HTERT RPE-1 (cell line): ENCODE measurements around the gene ME1.
"Not testable (repeated sequence)": the region's sequence is repeated elsewhere in the genome, so short reads cannot be mapped to it uniquely, and the experiment has no call there.

Experiments used
- in situ Hi-C: fragments of 300-500 bp; cut with MboI; formaldehyde crosslinking; loops from 4 replicates; pipeline ENCODE4 v1.14.3; 2020; ENCODE audit warnings: low sequenced_read_pairs

Gene ME1

GRCh38 chr6:83192871-83193746 lies 237.7 kb downstream of the ME1 start, which contains the start of the genes PGM3 and RWDD2A:
Gene PGM3 (minus strand): TSS chr6:83193265. CDS start chr6:83191012, 2,253 bp downstream.
Gene RWDD2A (plus strand): TSS chr6:83193357. CDS start chr6:83194452, 1,095 bp downstream.
- in situ Hi-C loops: no loop called here

- in situ Hi-C loops: no loop called here
Measured at GRCh38 chr6:83192456-83192855, 238.4 kb downstream of the ME1 start.

GRCh38 chr6:83191974-83192373 lies 238.9 kb downstream of the ME1 start:
- in situ Hi-C loops: not testable (repeated sequence)

GRCh38 chr6:83190626-83191025 lies 240.2 kb downstream of the ME1 start:
- in situ Hi-C loops: no loop called here

GRCh38 chr6:83188501-83188900 lies 242.3 kb downstream of the ME1 start:
- in situ Hi-C loops: no loop called here

- in situ Hi-C loops: no loop called here
Measured at GRCh38 chr6:83185096-83185495, 245.8 kb downstream of the ME1 start.

GRCh38 chr6:83183082-83183828 lies 247.6 kb downstream of the ME1 start:
- in situ Hi-C loops: no loop called here

GRCh38 chr6:83182114-83182513 lies 248.7 kb downstream of the ME1 start:
- in situ Hi-C loops: no loop called here

GRCh38 chr6:83180426-83180950 lies 250.4 kb downstream of the ME1 start:
- in situ Hi-C loops: no loop called here

- in situ Hi-C loops: no loop called here
Measured at GRCh38 chr6:83176246-83176645, 254.6 kb downstream of the ME1 start.

GRCh38 chr6:83169511-83169910 lies 261.3 kb downstream of the ME1 start:
- in situ Hi-C loops: no loop called here

- in situ Hi-C loops: no loop called here
Measured at GRCh38 chr6:83169106-83169505, 261.7 kb downstream of the ME1 start.

GRCh38 chr6:83168556-83168955 lies 262.3 kb downstream of the ME1 start:
- in situ Hi-C loops: no loop called here

GRCh38 chr6:83167726-83168278 lies 263.0 kb downstream of the ME1 start:
- in situ Hi-C loops: no loop called here
